SK-N-SH treated with all-trans-retinoic acid at 6 μM for 48 hours (cell line): ENCODE data around the gene LAMTOR2.

Source experiments
- ESRRG ChIP-seq: fragments of 250-450 bp; sonication (Bioruptor Pico); IDR thresholded peaks from 2 replicates; pipeline ENCODE4 v1.6.1; 2021; ENCODE audit warnings: mild to moderate bottlenecking
- TCF4 ChIP-seq: fragments of 250-450 bp; sonication (Bioruptor Pico); IDR thresholded peaks from 2 replicates; pipeline ENCODE4 v1.8.0; 2021; ENCODE audit warnings: mild to moderate bottlenecking, moderate library complexity, borderline replicate concordance
- TOX ChIP-seq: fragments of 250-450 bp; sonication (Bioruptor Pico); IDR thresholded peaks from 2 replicates; pipeline ENCODE4 v1.8.0; 2021; ENCODE audit warnings: mild to moderate bottlenecking, moderate library complexity, borderline replicate concordance
- ZFP30 ChIP-seq: fragments of 450-650 bp; formaldehyde crosslinking; IDR thresholded peaks from 2 replicates; pipeline ENCODE4 v1.5.0; 2022; ENCODE audit warnings: mild to moderate bottlenecking, moderate library complexity
- ZNF565 ChIP-seq: fragments of 450-650 bp; formaldehyde crosslinking; conservative IDR thresholded peaks from 2 replicates; pipeline ENCODE4 v1.5.0; 2020; ENCODE audit warnings: low read depth, mild to moderate bottlenecking, moderate library complexity
- TF ChIP-seq, protein P1 (sequence below): fragments of 250-450 bp; sonication (Bioruptor Pico); IDR thresholded peaks from 2 replicates; pipeline ENCODE4 v1.8.0; 2020; ENCODE audit warnings: mild to moderate bottlenecking, moderate library complexity, borderline replicate concordance
- TF ChIP-seq, protein P2 (sequence below): fragments of 250-450 bp; sonication (Bioruptor Pico); IDR thresholded peaks from 2 replicates; pipeline ENCODE4 v1.5.1; 2020; ENCODE audit warnings: low read depth, mild to moderate bottlenecking, moderate library complexity

- TF ChIP-seq ZFP30 (CRISPR knock-in tag) (no peak), ESRRG (CRISPR knock-in tag) (no peak), TCF4 (CRISPR knock-in tag) (no peak), ZNF565 (CRISPR knock-in tag) (no peak), TOX (CRISPR knock-in tag) (no peak)
- TF ChIP-seq, protein P1, sequence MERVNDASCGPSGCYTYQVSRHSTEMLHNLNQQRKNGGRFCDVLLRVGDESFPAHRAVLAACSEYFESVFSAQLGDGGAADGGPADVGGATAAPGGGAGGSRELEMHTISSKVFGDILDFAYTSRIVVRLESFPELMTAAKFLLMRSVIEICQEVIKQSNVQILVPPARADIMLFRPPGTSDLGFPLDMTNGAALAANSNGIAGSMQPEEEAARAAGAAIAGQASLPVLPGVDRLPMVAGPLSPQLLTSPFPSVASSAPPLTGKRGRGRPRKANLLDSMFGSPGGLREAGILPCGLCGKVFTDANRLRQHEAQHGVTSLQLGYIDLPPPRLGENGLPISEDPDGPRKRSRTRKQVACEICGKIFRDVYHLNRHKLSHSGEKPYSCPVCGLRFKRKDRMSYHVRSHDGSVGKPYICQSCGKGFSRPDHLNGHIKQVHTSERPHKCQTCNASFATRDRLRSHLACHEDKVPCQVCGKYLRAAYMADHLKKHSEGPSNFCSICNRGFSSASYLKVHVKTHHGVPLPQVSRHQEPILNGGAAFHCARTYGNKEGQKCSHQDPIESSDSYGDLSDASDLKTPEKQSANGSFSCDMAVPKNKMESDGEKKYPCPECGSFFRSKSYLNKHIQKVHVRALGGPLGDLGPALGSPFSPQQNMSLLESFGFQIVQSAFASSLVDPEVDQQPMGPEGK (CRISPR knock-in tag) = no peak
- TF ChIP-seq, protein P2, sequence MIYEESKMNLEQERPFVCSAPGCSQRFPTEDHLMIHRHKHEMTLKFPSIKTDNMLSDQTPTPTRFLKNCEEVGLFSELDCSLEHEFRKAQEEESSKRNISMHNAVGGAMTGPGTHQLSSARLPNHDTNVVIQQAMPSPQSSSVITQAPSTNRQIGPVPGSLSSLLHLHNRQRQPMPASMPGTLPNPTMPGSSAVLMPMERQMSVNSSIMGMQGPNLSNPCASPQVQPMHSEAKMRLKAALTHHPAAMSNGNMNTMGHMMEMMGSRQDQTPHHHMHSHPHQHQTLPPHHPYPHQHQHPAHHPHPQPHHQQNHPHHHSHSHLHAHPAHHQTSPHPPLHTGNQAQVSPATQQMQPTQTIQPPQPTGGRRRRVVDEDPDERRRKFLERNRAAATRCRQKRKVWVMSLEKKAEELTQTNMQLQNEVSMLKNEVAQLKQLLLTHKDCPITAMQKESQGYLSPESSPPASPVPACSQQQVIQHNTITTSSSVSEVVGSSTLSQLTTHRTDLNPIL = no peak
Measured at GRCh38 chr1:156069490-156070455, 15.2 kb downstream of the LAMTOR2 start.
